Hematopoietic multipotent progenitor cell treated with erythropoietin and hydrocortisone succinate and interleukin-3 and kit ligand, for 6 days (in vitro differentiated cells): ENCODE results near the gene TMCO4.

Experiments
- DNase-seq: peaks from one replicate; pipeline ENCODE4 v3.0.0-alpha.2; 2015

Gene TMCO4

GRCh38 chr1:19744886-19745285 is 54.8 kb downstream of the TMCO4 start:
- no peak for DNase-seq

- no peak for DNase-seq
Observed at GRCh38 chr1:19744335-19744743, 55.4 kb downstream of the TMCO4 start.

GRCh38 chr1:19743793-19744192 is 55.9 kb downstream of the TMCO4 start:
- DNase-seq: no peak

GRCh38 chr1:19743180-19743579 is 56.5 kb downstream of the TMCO4 start:
- no peak for DNase-seq

- DNase-seq: no peak
Observed at GRCh38 chr1:19739628-19740027, 60.1 kb downstream of the TMCO4 start.

GRCh38 chr1:19738669-19739068 is 61.0 kb downstream of the TMCO4 start:
- no peak for DNase-seq

- no peak for DNase-seq
Observed at GRCh38 chr1:19738076-19738475, 61.6 kb downstream of the TMCO4 start.

- no peak for DNase-seq
Observed at GRCh38 chr1:19737104-19737825, 62.5 kb downstream of the TMCO4 start.

- no peak for DNase-seq
Observed at GRCh38 chr1:19735440-19736127, 64.1 kb downstream of the TMCO4 start.

GRCh38 chr1:19734472-19734999 is 65.2 kb downstream of the TMCO4 start:
- no peak for DNase-seq

GRCh38 chr1:19734056-19734455 is 65.7 kb downstream of the TMCO4 start:
- DNase-seq: no peak

- DNase-seq: no peak
Observed at GRCh38 chr1:19733615-19734014, 66.1 kb downstream of the TMCO4 start.

GRCh38 chr1:19731311-19731821 is 68.3 kb downstream of the TMCO4 start:
- DNase-seq: no peak

- no peak for DNase-seq
Observed at GRCh38 chr1:19730793-19731192, 68.9 kb downstream of the TMCO4 start.

GRCh38 chr1:19730232-19730631 is 69.5 kb downstream of the TMCO4 start:
- no peak for DNase-seq

- no peak for DNase-seq
Observed at GRCh38 chr1:19728413-19729145, 71.1 kb downstream of the TMCO4 start.

- no peak for DNase-seq
Observed at GRCh38 chr1:19725606-19726005, 74.1 kb downstream of the TMCO4 start.

- no peak for DNase-seq
Observed at GRCh38 chr1:19723874-19724273, 75.8 kb downstream of the TMCO4 start.

- DNase-seq: no peak
Observed at GRCh38 chr1:19720973-19721372, 78.7 kb downstream of the TMCO4 start.

GRCh38 chr1:19720174-19720573 is 79.5 kb downstream of the TMCO4 start:
- no peak for DNase-seq

- DNase-seq: no peak
Observed at GRCh38 chr1:19717467-19717866, 82.2 kb downstream of the TMCO4 start.

GRCh38 chr1:19715334-19716203 is 84.1 kb downstream of the TMCO4 start:
- DNase-seq: peak; percentile 97
